GM19324 (cell line): ENCODE results near the gene ZG16B.

Experiments used
- ATAC-seq: cut with Tn5 transposase; IDR thresholded peaks from one replicate; pipeline ENCODE4 v1.9.1; 2021; ENCODE audit warnings: mild to moderate bottlenecking, moderate library complexity; ENCODE audit not compliant: unreplicated experiment, low FRiP score

The ZG16B gene

DNA sequence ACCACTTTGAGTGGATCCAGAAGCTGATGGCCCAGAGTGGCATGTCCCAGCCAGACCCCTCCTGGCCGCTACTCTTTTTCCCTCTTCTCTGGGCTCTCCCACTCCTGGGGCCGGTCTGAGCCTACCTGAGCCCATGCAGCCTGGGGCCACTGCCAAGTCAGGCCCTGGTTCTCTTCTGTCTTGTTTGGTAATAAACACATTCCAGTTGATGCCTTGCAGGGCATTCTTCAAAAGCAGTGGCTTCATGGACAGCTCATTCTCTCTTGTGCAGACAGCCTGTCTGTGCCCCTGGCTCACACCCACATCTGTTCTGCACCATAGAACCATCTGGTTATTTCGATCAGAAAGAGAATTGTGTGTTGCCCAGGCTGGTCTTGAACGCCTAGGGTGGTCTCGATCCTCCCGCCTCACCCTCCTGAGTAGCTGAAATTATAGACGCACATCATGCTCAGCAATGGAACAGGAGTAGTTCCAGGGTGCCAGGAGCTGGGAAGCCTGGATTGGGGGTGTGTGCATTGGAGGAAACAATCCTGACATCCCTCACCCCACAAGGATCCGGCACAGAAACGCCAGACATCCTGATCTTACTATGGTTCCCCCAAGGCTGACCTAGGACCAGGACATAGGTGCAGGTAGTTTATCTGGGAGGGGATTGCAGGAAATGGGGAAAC, 8.5 kb upstream of the ZG16B start:
- no peak for ATAC-seq

DNA sequence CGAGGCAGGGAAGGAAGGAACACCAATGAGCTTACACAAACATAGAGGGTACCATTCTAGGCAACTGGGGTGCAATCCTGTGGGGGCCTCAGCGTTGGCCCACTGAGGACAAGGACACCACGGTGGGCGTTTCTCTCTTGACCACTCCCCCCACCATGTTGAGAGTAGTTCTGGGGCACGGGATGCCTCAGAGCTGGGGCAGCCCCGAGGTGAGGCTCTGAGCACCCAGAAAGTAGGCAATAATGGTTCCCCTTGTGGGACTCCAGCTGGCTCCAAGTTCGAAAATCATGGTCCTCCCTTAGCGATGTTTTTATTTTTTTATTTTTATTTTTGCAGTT, 8.0 kb upstream of the ZG16B start:
- no peak for ATAC-seq

DNA sequence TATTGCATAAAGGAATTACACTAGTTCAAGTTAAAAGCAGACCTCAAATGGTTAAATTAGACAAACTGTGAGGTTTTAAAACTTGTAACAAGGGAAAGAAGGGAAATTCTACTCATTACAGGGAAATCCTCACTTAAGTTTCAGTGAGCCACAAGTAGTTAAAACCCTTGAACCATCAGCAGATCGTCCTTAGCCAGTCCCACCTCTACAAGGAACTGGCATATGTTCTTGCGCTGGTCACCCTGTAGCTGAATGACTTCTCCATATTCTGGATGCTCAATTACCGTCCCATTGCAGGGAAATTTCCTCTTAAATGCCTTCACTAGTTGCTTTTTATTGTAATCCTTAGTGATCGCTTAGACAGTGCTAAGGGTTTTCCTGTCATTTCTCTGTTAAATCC, 7.6 kb upstream of the ZG16B start:
- no peak for ATAC-seq

DNA sequence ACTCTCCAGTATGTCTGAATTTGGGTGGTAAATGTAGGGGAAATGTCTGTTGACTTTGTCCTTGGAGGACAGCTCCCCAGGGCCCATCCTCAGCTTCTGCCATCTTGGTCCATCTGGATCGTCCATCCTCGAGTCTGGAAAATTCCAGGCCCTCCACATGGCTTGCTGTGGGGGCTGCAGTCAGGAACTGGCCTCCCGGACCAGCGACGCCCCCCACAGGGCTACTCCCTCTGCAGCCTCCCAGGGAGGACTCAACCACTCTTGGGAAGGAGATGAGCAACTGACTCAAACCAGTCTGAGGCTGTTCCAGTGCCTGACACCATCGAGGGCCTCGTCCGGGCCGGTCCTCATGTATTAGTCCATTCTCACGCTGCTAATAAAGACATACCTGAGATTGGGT, 5.5 kb upstream of the ZG16B start:
- no peak for ATAC-seq

DNA sequence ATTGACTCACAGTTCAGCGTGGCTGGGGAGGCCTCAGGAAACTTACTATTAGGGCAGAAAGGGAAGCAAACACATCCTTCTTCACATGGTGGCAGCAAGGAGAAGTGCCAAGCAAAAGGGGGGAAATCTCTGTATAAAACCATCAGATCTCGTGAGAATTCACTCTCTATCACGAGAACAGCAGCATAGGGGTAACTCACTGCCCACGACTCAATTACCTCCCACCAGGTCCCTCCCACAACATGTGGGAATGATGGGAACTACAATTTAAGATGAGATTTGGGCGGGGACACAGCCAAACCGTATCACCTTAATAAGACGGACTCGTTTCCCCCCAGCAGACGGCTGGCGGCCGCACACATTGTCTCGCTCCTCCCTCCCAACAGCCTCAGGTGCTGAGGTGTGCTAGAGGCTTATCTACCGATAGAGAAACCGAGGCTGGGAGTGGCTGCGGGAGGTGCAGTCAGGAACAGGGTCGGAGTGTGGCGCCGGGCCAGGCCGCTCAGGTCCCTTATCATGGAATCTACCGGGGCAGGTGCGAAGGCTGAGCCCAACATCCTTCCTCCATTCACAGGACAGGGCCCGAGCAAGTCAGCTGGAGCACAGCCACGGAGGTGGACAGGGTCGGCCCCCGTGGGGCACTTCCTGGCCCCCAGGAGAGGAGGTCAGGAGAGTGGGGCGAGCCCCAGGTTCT, 4.9 kb upstream of the ZG16B start:
- no peak for ATAC-seq

DNA sequence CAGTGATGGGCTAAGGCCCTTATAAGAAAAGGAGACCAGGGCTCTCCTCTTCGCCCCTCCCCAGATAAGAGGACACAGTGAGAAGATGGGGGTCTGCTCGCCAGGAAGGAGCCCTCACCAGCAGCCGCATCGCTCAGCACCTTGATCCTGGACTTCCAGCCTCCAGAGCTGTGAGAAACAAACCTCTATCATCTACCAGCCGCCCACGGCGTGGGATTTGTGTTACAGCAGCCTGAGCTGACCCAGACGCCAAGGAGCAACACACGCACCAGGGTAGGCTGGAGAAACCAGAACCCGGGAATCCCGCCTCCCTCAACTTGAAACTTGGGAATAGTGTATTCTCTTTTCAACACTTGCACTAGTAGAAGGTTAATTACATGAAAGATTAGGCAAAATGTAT, 4.2 kb upstream of the ZG16B start:
- no peak for ATAC-seq

DNA sequence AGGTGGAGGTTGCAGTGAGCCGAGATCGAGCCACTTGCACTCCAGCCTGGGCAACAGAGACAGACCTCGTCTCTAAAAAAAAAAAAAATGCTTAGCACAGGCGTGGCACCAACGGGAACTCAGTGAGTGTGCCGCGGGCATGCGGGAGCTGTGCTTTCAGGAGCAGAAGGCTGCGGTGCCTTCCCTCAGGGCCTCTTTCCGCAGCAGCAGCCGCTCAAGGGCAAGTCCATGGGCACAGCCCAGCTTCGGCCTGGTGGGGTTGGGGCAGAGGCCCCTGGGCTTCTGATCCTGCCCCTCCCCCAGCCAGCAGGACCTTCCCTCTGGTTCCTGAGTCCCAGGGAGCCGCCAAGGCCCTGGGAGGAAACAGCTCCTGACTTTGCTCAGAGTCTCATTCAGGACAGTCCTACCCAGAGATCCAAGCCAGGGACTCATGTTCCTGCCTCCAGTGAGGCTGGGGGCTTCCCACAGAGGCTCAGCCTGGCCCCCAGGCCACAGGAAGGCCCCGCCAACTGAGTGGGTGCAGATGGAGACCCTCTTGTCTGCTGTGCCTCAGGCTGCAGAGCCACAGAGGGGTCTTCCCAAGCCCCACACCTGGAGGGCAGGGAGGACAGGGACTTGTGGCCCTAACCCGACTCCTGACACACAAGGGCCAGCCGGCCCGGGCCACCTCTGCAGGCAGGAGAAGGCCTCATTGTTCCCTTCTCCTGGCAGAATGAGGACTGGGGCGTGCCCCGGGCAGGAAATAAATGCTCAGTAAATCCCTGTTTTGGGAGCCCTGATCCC, 3.3 kb upstream of the ZG16B start:
- no peak for ATAC-seq

DNA sequence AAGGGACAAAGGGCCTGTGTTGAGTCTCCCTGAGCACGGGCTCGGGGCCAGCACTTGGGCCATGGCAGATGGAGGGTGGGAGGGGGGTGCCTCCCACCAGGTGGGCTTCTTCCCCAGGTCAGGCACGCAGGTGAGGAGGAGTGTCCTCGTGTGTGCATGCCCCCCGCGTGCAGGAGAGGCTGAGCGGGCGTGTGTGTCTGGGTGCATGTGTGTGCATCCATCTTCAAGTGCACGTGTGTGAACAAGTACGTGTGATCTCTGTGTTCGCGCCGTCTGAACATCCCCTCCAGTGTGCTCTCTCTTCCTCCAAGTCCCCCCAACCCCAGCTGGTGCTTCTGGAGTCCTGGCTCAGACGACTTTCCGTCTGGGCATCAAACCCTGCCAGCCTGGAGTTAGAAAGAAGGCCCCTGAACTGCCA, 2.7 kb upstream of the ZG16B start:
- no peak for ATAC-seq

DNA sequence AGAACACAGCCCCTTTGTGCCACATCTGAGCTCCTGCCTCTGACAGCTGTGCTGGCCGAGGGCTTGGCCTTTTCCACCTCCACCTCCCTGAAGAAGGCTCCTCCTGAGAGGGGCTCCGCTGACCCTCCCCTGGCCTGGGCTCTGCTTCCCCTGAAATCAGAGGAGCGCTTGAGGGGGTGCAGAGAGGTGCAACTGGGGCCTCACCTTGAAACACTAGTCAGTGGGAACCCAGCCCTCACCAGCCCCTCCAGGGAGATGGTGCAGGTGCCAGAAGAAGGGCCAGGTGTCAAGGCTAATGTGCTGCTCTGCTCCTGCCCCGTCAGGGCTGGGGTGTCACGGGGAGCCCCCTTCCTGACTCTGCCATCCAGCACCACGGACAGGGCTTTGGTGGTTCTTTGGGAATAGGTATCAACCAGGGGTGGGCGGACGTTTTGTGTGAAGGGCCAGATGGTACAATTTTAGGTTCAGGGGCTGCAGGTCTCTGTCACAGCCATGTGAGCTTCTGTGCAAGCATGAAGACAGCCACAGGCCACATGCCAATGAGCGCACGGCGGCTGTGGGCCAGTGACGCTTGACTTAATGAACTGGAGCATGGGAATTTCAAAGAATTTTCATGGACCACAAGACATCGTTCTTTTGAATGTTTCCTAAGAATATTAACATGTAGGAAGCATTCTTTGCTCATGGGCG, 2.1 kb upstream of the ZG16B start:
- ATAC-seq: no peak

DNA sequence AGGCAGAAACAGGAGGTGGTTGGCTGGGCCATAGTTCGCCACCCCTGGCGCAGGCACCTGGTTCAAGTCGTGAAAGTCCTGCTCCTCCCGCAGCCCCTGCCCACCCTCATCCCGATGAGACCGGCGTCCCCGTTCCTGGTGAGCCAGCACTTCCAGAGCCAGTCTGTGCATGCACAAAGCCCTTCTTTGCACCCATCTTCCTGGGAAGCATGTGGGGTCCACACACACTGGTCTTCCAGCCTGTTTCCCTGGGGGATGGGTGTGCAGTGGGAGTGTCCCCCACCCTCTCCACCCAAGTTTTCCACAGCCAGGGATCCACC, 1.6 kb upstream of the ZG16B start:
- ATAC-seq: no peak

DNA sequence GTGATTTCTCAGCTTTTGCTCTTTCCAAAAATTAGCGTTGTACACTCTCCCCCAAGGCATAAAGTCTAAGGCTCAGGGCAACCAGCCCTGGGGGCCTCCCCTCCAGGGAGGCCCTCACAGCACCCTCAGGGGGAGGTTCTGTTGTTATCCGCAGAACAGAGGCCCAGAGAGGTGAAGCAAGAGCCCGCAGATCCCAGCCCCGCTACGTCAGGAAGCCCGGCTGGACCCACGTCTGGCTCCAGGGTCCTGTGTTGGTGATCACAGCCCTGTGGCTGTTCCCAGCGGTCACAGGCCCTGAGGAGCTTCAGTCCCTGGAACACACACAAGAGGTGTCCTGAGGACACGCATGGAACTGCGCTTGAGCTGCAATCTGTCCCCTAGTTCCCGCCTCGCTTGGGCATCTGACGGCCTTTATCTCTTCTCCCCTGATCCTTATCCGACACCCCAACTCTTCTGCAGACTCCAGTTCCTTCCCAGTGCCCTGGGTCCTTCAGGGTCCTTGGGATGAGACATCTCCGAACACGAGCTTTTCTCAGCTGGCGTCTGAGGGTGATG, 1.1 kb upstream of the ZG16B start:
- ATAC-seq: no peak

DNA sequence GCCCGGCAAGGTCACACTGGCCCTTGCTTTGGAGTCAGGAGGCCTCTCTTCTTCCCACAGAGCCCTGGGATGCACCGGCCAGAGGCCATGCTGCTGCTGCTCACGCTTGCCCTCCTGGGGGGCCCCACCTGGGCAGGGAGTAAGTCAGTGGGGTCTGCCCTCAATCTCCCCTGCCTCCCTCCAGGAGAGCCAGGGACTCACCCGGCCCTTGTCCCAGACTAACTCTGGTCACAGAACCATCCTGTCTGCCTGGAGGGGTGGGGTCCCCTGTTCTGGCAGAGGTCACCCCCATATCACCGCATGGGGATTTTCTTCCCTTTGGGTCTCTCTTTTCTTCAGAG, 222 bp downstream of the ZG16B start:
- ATAC-seq: no peak

DNA sequence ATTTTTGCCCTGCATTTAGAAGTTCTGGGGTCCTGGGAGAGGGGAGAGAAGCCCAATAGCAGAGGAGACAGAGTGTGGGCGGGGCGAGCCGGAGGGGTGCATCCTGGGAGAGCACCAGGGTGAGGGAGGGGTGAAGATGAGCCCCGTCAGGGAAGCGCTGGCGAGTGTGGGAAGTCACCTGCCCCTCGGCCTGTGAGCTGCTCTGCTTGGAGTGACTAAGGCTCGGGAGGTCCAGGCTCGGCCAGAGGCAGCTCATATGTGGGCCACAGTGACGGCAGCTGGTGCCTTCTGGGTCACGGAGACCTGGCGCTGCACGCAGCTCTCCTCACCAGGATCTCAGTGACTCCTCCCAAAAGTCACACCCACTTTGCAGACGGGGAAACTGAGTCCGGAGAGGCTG, 1.1 kb downstream of the ZG16B start:
- no peak for ATAC-seq

DNA sequence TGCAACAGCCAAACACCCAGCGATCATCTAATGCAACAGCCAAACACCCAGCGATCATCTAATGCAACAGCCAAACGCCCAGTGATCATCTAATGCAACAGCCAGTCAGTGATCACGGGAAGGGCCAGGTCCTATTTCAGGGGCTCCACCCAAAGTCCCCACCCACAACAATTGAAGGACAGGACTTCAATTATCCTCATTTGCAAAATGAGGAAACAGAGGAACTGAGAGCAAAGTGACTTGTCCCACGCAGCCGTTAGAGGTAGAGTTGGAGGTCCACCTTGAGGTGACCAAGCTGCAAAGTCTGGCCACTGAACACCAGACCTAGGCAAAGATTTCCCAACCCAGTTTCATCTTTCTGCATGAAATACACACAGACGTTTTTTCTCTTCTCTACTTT, 3.7 kb downstream of the ZG16B start:
- no peak for ATAC-seq

DNA sequence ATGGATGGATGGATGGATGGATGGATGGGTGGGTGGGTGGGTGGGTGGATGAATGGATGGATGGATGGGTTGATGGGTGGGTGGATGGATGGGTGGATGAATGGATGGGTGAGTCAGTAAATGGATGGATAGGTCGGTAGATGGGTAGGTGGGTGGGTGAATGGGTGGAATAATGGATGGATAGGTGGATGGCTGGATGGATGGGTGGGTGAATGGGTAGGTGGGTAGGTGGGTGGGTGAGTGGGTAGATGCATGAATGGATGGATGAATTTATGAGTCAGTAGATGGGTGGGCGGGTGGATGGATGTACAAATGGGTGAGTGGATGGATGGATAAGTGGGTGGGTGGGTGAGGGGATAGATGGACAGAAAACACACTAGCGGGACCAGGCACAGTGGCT, 4.9 kb downstream of the ZG16B start:
- ATAC-seq: no peak

DNA sequence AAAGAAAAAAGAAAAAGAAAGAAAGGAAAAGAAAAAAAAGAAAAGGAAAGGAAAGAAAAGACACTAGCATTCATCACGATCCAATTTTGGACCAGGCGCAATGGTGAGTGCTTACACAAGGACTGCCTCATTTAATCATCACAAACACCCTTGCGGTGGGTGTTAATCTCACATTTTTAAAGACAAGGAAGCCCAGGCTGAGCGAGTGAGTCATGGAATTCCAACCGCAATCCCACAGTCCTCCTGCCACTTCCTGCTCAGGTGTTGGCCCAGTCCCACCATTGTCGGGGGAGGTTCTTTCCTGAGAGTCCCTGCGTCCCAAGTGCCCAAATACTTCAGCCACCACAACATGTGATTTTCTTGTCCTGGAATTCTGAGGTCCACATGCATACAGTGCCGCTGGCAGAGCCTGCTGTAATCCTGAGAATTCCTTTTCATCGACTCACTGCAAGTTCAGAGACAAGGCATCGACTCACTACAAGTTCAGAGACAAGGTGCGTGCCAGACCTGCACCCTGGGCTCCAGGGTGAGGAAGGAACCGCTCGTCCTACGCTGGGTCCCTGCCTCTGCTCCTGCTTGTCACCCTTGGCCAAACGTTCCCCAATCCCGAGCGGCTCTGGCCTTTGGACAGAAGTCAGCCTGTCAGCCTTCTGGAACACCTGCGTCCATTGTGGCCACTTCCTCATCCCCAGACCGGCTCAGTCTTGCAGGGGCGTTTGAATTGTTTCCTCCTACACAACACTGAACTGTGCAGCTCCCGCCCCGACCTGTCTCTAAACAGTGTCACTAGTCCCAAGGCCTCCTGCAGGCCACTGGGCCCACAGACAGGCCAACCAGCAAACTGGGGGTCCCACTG, 5.8 kb downstream of the ZG16B start:
- ATAC-seq: no peak

DNA sequence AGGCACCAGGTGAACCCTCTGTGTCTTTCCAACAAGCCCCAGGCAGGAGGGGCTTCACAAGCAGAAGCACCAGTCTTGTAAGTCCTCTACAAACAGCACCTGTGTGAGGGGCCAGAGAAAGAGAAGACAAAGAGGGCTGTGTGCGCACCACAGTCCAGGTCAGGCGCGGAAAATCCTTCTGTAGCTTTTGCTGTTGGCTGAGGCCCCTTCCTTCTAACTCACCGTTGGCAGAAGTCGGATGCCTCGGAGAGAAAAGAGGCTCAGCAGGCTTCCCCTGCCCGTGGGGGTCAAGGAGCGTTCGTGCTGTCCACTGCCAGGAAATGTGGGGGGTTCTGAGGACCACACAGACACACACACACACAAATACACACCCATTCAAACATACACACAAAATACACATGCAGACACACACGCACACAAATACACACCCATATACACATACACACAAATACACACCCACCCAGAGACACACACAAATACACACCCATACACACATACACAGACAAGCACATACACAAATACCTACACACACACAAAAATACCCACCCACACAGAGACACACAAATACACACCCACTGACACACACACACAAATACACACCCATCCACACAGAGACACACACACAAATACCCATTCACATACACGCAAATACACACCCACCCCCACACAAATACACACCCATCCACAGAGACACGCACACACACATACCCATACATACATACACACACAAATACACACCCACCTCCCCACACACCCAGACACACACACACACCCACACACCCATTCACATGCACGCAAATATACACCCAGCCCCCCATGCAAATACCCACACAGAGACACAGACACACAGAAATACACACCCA, 6.8 kb downstream of the ZG16B start:
- ATAC-seq: no peak

DNA sequence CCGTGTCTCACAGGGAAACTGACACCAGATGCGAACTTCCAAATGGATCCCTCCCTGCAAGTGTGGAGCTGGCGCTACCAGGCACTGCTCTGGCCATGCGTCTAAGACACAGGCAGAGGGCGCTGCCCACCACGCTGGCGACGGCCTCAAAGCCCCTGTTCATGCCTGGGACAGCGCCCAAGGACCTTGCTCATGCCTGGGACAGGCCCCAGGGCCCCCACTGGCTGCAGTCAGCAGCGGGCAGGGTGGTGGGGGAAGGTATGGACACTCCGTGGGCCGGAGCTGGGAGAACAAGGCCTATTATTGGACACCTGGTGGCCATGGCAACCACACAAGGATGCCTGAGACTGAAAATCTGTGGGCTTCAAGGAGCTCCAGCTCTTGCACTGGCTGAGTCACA, 8.8 kb downstream of the ZG16B start:
- no peak for ATAC-seq

DNA sequence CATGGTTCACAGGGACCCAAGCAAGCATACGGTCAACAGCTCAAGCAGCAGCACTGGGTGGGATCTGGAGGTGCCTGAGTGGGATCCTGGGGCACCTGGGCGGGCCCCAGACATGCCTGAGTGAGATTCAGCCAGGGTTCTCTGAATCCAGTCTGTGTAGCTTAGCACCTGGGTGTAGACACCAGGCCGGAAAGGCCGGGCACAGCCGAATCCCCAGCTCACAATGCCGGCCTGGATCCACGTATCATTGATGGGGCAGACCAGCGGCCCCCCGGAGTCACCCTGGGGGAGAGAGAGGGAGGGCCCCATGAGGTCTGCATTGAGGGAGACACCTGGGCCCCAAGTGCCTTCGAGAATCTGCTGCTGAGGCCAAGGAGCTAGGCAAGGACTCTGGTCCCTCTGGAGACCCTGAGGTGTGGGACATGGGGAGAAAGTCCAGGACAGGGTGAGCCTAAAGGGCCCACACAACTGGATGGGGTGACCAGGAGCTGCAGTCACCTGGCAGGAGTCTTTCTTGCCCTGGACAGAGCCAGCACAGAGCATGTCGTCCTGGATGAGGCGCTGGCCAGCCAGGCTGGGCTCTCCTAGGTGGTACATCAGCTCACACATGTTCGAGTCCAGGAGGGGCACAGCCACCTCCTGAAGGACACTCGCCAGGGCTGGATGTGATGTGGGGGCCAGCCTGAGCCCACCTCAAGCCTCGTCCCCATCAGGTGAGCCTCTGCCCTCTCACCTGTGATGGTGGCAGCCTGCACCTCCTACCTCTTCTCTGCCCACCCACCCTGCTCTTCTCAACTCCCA, 9.7 kb downstream of the ZG16B start:
- no peak for ATAC-seq
